GM12878 (cell line): ENCODE measurements around the gene CSTPP1. TPM values are rescaled to one million over a fixed set of nuclear protein-coding genes. Genes with fewer than 3 reads are reported as not detected.

Source experiments
- ATAC-seq: fragments of 200-7000 bp; cut with Tn5 transposase; 3 replicates; pipeline ENCODE4 v1.9.1; 2020; ENCODE audit warnings: mild to moderate bottlenecking, moderate library complexity
- BruUV-seq: library from RNA; stranded (reverse); fragments of 400-500 nt; replicated peaks from 2 replicates; lab custom pipeline; 2021; lab: Mats Ljungman, UMichigan
- CTCF ChIA-PET: fragments of 300-600 bp; sonication (Branson Sonifier 250); formaldehyde crosslinking; extraction: SDS; loops from one replicate; lab custom pipeline; 2021; ENCODE audit warnings: inconsistent platforms; lab: Yijun Ruan, JAX
- POLR2A ChIA-PET: fragments of 350-600 bp; formaldehyde crosslinking; extraction: SDS; loops from one replicate; lab custom pipeline; 2021; ENCODE audit warnings: inconsistent platforms; lab: Charles Lee
- RAD21 ChIA-PET: fragments of 300-600 bp; sonication (Branson Sonifier 250); formaldehyde crosslinking; loops from one replicate; lab custom pipeline; 2023; ENCODE audit warnings: antibody characterized with exemption; ENCODE audit not compliant: unreplicated experiment; lab: Charles Lee
- SMC1A ChIA-PET: fragments of 300-600 bp; sonication (Branson Sonifier 250); formaldehyde crosslinking; loops from one replicate; lab custom pipeline; 2023; ENCODE audit not compliant: unreplicated experiment, uncharacterized antibody; lab: Charles Lee
- DNase-seq: peaks from one replicate; pipeline ENCODE4 v3.0.0-alpha.2; 2011; ENCODE audit warnings: low read depth, low spot score
- FAIRE-seq: peaks from 3 replicates; lab custom pipeline; 2011; peaks lifted over from hg19 to GRCh38; lab: Jason Lieb, UNC
- H2AFZ ChIP-seq: 2 replicates; pipeline ENCODE4 v1.6.0; 2011; ENCODE audit warnings: low read depth, low read length, control low read depth; ENCODE audit not compliant: control insufficient read depth
- H3K27ac ChIP-seq: 2 replicates; pipeline ENCODE4 v1.5.1; 2011; ENCODE audit warnings: control low read depth; ENCODE audit not compliant: control insufficient read depth, insufficient read depth
- H3K27me3 ChIP-seq, 2 experiments: replicated peaks in 1 of 2; 2 replicates each; pipeline versions ENCODE4 v1.6.0 to v1.6.1; 2011; ENCODE audit warnings: low read length in 1 of 2; ENCODE audit not compliant: control insufficient read depth in 2 of 2, insufficient read depth in 2 of 2
- H3K36me3 ChIP-seq, 2 experiments: 2 replicates each; pipeline ENCODE4 v1.5.1; 2011; ENCODE audit warnings: low read length in 1 of 2; ENCODE audit not compliant: control insufficient read depth in 2 of 2, insufficient read depth in 2 of 2
- H3K4me1 ChIP-seq: 2 replicates; pipeline ENCODE4 v1.6.1; 2011; ENCODE audit warnings: mild to moderate bottlenecking, low read length, moderate library complexity, mixed read lengths; ENCODE audit not compliant: control insufficient read depth, insufficient read depth
- H3K4me2 ChIP-seq: 2 replicates; pipeline ENCODE4 v1.6.0; 2011; ENCODE audit warnings: control low read depth; ENCODE audit not compliant: control insufficient read depth, insufficient read depth
- H3K4me3 ChIP-seq: fragments of 200-600 bp; sonication (generic); 2 replicates; pipeline ENCODE4 v1.5.1; 2016
- H3K79me2 ChIP-seq: 2 replicates; pipeline ENCODE4 v1.6.0; 2011; ENCODE audit warnings: low read length; ENCODE audit not compliant: control insufficient read depth, insufficient read depth
- H3K9ac ChIP-seq: 2 replicates; pipeline ENCODE4 v1.8.0; 2011; ENCODE audit warnings: low read length, control low read depth, mixed read lengths; ENCODE audit not compliant: control insufficient read depth, insufficient read depth
- H3K9me3 ChIP-seq: replicated peaks from 3 replicates; pipeline ENCODE4 v1.5.1; 2011; ENCODE audit warnings: mild to moderate bottlenecking, low read length; ENCODE audit not compliant: control insufficient read depth, insufficient read depth
- H4K20me1 ChIP-seq: 2 replicates; pipeline ENCODE4 v1.6.0; 2011; ENCODE audit not compliant: control insufficient read depth, insufficient read depth
- BHLHE40 ChIP-seq, 2 experiments: fragments of 450-650 bp in 1 of 2; IDR thresholded peaks; 2 replicates each; pipeline ENCODE4 v1.6.1; 2011 to 2017; ENCODE audit warnings: low read depth in 2 of 2, borderline replicate concordance in 1 of 2, improper control_type of control experiment in 1 of 2, low read length in 1 of 2, mild to moderate bottlenecking in 1 of 2
- E4F1 ChIP-seq: fragments of 450-650 bp; IDR thresholded peaks from 2 replicates; pipeline ENCODE4 v1.6.1; 2018; ENCODE audit warnings: borderline replicate concordance, mild to moderate bottlenecking; ENCODE audit not compliant: partially characterized antibody
- IRF4 ChIP-seq: IDR thresholded peaks from 2 replicates; pipeline ENCODE4 v1.6.1; 2011; ENCODE audit warnings: low read depth, low read length
- IRF5 ChIP-seq: fragments of 450-650 bp; IDR thresholded peaks from 2 replicates; pipeline ENCODE4 v1.6.1; 2017; ENCODE audit warnings: borderline replicate concordance
- LARP7 ChIP-seq: fragments of 450-650 bp; IDR thresholded peaks from 2 replicates; pipeline ENCODE4 v1.6.1; 2017; ENCODE audit warnings: mild to moderate bottlenecking
- MTA3 ChIP-seq: IDR thresholded peaks from 2 replicates; pipeline ENCODE4 v1.6.1; 2012; ENCODE audit warnings: low read length, inconsistent platforms, borderline replicate concordance
- MYB ChIP-seq: fragments of 150-350 bp; IDR thresholded peaks from 2 replicates; pipeline ENCODE4 v1.6.1; 2014; ENCODE audit warnings: mild to moderate bottlenecking, low read depth, low read length, borderline replicate concordance
- MYC ChIP-seq: IDR thresholded peaks from 2 replicates; pipeline ENCODE4 v1.6.1; 2011; ENCODE audit warnings: mild to moderate bottlenecking, low read length, moderate library complexity, inconsistent platforms; ENCODE audit not compliant: insufficient read depth, insufficient replicate concordance, insufficient read length, severe bottlenecking
- NFYA ChIP-seq: IDR thresholded peaks from 2 replicates; pipeline ENCODE4 v1.6.1; 2011; ENCODE audit warnings: low read depth, mild to moderate bottlenecking, low read length, improper control_type of control experiment, borderline replicate concordance
- PAX5 ChIP-seq: IDR thresholded peaks from 2 replicates; pipeline ENCODE4 v1.6.1; 2011; ENCODE audit warnings: low read depth, low read length, borderline replicate concordance
- PAX8 ChIP-seq: fragments of 450-650 bp; IDR thresholded peaks from 2 replicates; pipeline ENCODE4 v1.6.1; 2017; ENCODE audit warnings: mild to moderate bottlenecking, moderate library complexity
- PKNOX1 ChIP-seq: fragments of 450-650 bp; IDR thresholded peaks from 2 replicates; pipeline ENCODE4 v1.6.1; 2016; ENCODE audit warnings: mild to moderate bottlenecking
- RBBP5 ChIP-seq: fragments of 200-600 bp; sonication (generic); conservative IDR thresholded peaks from 2 replicates; pipeline ENCODE4 v1.6.1; 2016
- RCOR1 ChIP-seq: conservative IDR thresholded peaks from 2 replicates; pipeline ENCODE4 v1.6.1; 2012; ENCODE audit warnings: low read depth, low read length, improper control_type of control experiment
- SMARCA5 ChIP-seq: fragments of 450-650 bp; IDR thresholded peaks from 2 replicates; pipeline ENCODE4 v1.6.1; 2017; ENCODE audit warnings: mild to moderate bottlenecking
- SP1 ChIP-seq: IDR thresholded peaks from one replicate; pipeline ENCODE4 v1.6.1; 2011; ENCODE audit warnings: low read depth, low read length
- SREBF2 ChIP-seq: IDR thresholded peaks from 2 replicates; pipeline ENCODE4 v1.6.1; 2012; ENCODE audit warnings: mild to moderate bottlenecking, low read length
- YBX1 ChIP-seq: fragments of 450-650 bp; IDR thresholded peaks from 2 replicates; pipeline ENCODE4 v1.6.1; 2016; ENCODE audit warnings: antibody characterized with exemption
- ZNF274 ChIP-seq: IDR thresholded peaks from one replicate; pipeline ENCODE4 v1.8.0; 2011; ENCODE audit not compliant: insufficient read length, insufficient read depth
- ZNF622 ChIP-seq: fragments of 450-650 bp; IDR thresholded peaks from 2 replicates; pipeline ENCODE4 v1.6.1; 2017; ENCODE audit warnings: mild to moderate bottlenecking, inconsistent platforms
- WGBS: methylation state at CpG from one replicate; pipeline ENCODE4 v1.1.6; 2016; ENCODE audit warnings: low lambda C conversion rate; ENCODE audit not compliant: insufficient replicate concordance, insufficient coverage; ENCODE audit errors: missing lambda C conversion rate; 5-methylcytosine and 5-hydroxymethylcytosine counted together
- in situ Hi-C: fragments of 300-500 bp; cut with MboI; formaldehyde crosslinking; loops from 9 replicates; pipeline ENCODE4 v1.14.3; 2018; ENCODE audit warnings: mixed read lengths
- intact Hi-C: fragments of 100-400 bp; cut with micrococcal nuclease; formaldehyde crosslinking; loops from one replicate; pipeline ENCODE4 v1.14.2; 2022; ENCODE audit not compliant: unreplicated experiment
- polyA plus RNA-seq, 11 experiments: library from polyadenylated mRNA; depleted of rRNA in 4 of 11; unstranded in 6 of 11; stranded (reverse) in 5 of 11; fragments of >200 nt; fragmentation: Nextera tagmentation in 4 of 11; fragmentation: Illumina TruSeq in 1 of 11; extraction: Ambion mirVana in 4 of 11; extraction: Trizol in 1 of 11; gene quantifications; 1 replicate in 1 of 11; 2 replicates in 10 of 11; pipeline versions ENCODE4 v1.2.1 to v1.2.3, GENCODE V29; 2011 to 2016; ENCODE audit warnings: inconsistent platforms in 2 of 11, missing spikeins in 2 of 11, low read depth in 1 of 11
- total RNA-seq, 4 experiments: library from RNA; depleted of rRNA in 3 of 4; stranded (reverse); fragments of >200 nt in 3 of 4; fragmentation: Illumina TruSeq in 1 of 4; extraction: Trizol in 1 of 4; gene quantifications; 2 replicates each; pipeline versions ENCODE4 v1.2.1 to v1.2.3, GENCODE V29; 2013 to 2021

CSTPP1 gene
- total and polyA plus RNA-seq, 10 of the 15 experiments (the other 5 are each of a cell fraction or from before 2014, with no cell fraction given) = 7.1 to 23.4 (median 17.5) TPM

GRCh38 chr11:47172740-47173336 is 236.3 kb downstream of the CSTPP1 start:
- FAIRE-seq = no peak
- in situ Hi-C loops (no loop called here), intact Hi-C loops (loop anchor here (10.0 kb wide), 1 partner anchor 672 kb away; the partner anchor contains the start of gene NUP160)
- no peak for DNase-seq
- Histone ChIP-seq H3K36me3 (peaks cover 21 to 23% of the 10 kb centered on the region in 2 experiments; a peak in 3 of 4 replicates), H2AFZ (no peak overlapping the region), H3K4me3 (no peak overlapping the region), H3K27ac (no peak overlapping the region), H3K9ac (no peak overlapping the region), H3K79me2 (peaks cover 32% of the 10 kb centered on the region), H3K27me3 (no peaks in the 10 kb centered on the region), H3K9me3 (no peaks in the 10 kb centered on the region), H3K4me1 (peaks cover 11% of the 10 kb centered on the region), H4K20me1 (peaks cover 4% of the 10 kb centered on the region; the same call in 1 of the 2 replicates), H3K4me2 (no peak overlapping the region)
- POLR2A ChIA-PET = no interaction called here
- no peak for ATAC-seq
- CTCF ChIA-PET = interaction anchor here (0.9 to 2.3 kb wide), 4 partner anchors 10 to 240 kb away, joined by 3 to 9 read pairs (median 8); no protein-coding TSS in a partner anchor
- no TSS peak for BruUV-seq
- WGBS = 84% methylated on average over 6 of the region's 6 CpGs
- RAD21 ChIA-PET = interaction anchor here (0.6 to 1.5 kb wide), 3 partner anchors 76 to 282 kb away, joined by 4 to 5 read pairs (median 4); no protein-coding TSS in a partner anchor
- SMC1A ChIA-PET = no interaction called here
- TF ChIP-seq RBBP5 (no peak), LARP7 (no peak), BHLHE40 (IDR thresholded peaks at IDR 0.05; ENCODE audit: borderline replicate concordance in 1 of 2, low read depth in 2 of 2, low read length in 1 of 2) (no peak), MYB (no peak), E4F1 (no peak), MTA3 (no peak), SP1 (no peak), NFYA (no peak), PAX5 (no peak), IRF4 (no peak), YBX1 (no peak), SREBF2 (no peak), RCOR1 (no peak), MYC (no peak), ZNF274 (no peak), PAX8 (no peak), PKNOX1 (no peak), IRF5 (no peak), SMARCA5 (no peak), ZNF622 (no peak)
